ENCODE measurements around the gene NFKBIA. TPM values are rescaled to one million over a fixed set of nuclear protein-coding genes. Genes with fewer than 3 reads are reported as not detected.
"Not testable (repeated sequence)": the region's sequence is repeated elsewhere in the genome, so short reads cannot be mapped to it uniquely, and the experiment has no call there.

Gene NFKBIA
- total RNA-seq, 1 donor from 2014 or later, result 88.2 TPM

DNA sequence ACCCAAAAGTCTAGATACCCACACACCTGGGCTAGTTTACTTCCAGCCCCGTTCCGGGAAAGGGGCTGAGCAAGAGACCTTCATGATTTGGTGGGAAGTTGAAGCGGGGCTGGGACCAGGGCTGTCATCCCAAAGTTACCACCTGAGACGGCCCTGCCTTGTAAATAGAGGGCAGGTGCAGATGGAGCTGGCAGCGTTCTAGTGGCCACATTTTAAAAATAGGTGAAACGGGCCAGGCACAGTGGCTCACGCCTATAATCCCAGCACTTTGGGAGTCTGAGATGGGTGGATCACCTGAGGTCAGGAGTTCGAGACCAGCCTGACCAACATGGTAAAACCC, 43.4 kb downstream of the NFKBIA start:
- no peak overlapping the region for H3K9ac ChIP-seq (ENCODE audit: low read depth in 1 of 3, low read length in 3 of 3)
- H3K4me1 ChIP-seq (ENCODE audit: control insufficient read depth in 3 of 3, insufficient read depth in 3 of 3, low read length in 3 of 3), result peaks cover 4 to 18% (median 15%) of the 10 kb centered on the region in 3 donors
- H3K36me3 ChIP-seq (ENCODE audit: control insufficient read depth in 3 of 3, insufficient read depth in 3 of 3, low read length in 3 of 3), result no peaks in the 10 kb centered on the region
- H3K27me3 ChIP-seq (ENCODE audit: control insufficient read depth in 3 of 3, insufficient read depth in 3 of 3, low read length in 3 of 3), result no peaks in the 10 kb centered on the region
- H3K4me3 ChIP-seq (ENCODE audit: low read length in 3 of 3), result no peak overlapping the region
- no peak overlapping the region for H3K27ac ChIP-seq (ENCODE audit: low read depth, low read length)
- no peaks in the 10 kb centered on the region for H3K9me3 ChIP-seq (ENCODE audit: control insufficient read depth in 3 of 3, low read length in 3 of 3)

DNA sequence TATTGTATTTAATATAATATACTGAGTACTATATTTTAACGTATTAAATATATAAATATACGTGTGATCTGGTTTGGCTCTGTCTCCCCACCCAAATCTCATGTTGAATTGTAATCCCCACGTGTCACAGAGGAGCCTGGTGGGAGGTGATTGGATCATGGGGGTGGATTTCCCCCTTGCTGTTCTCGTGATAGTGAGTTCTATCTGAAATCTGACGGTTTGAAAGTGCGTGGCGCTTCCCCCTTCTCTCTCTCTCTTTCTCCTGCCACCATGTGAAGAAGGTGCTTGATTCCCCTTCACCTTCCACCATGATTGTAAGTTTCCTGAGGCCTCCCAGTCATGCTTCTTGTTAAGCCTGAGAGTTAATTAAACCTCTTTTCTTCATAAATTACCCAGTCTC, 44.9 kb downstream of the NFKBIA start:
- H3K36me3 ChIP-seq (ENCODE audit: control insufficient read depth in 3 of 3, insufficient read depth in 3 of 3, low read length in 3 of 3); H3K4me3 ChIP-seq (ENCODE audit: low read length in 3 of 3); H3K9me3 ChIP-seq (ENCODE audit: control insufficient read depth in 3 of 3, low read length in 3 of 3); H3K27me3 ChIP-seq (ENCODE audit: control insufficient read depth in 3 of 3, insufficient read depth in 3 of 3, low read length in 3 of 3); H3K4me1 ChIP-seq (ENCODE audit: control insufficient read depth in 3 of 3, insufficient read depth in 3 of 3, low read length in 3 of 3); H3K27ac ChIP-seq (ENCODE audit: low read depth, low read length); H3K9ac ChIP-seq (ENCODE audit: low read depth in 1 of 3, low read length in 3 of 3): not testable (repeated sequence)

DNA sequence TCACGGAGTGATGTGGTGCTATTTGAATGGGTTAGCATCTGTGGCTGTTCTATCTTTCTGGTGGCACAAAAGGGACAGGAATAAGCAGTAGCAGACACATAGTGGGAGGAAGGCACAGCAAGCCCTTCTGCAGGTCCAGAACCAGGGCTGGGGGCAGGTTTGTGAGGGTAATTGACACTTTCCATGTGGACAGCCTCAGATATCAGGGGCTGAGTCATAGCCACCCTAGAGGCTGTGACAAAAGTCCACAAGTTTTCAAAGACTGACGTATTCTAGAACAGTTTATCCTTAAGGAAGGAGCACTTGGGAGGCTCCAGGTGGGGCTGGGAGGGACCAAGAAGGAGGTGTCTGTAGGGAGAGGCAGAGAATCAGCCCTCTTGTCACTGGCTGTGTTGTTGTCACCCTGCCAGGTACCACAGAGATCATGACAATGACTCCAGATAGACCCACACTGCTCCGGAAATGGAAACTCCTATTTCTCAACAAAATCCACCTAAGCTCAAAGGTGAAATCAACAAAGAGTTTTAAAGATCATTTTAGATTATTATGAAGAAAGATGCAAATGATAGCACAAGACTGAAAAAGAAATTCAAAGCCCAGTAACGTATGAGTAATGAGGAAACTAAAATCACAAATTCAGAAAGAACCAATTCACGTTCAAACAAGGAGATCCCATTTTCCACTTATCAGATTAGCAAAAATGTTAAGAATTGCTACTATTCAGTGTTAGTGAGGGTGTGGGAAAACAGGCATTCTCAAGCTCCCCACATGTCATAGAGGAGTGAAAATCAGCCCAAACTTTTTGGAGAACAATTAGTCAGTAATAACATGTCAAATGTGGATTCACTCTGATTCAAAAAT, 48.3 kb downstream of the NFKBIA start:
- H3K36me3 ChIP-seq (ENCODE audit: control insufficient read depth in 3 of 3, insufficient read depth in 3 of 3, low read length in 3 of 3), result no peaks in the 10 kb centered on the region
- no peaks in the 10 kb centered on the region for H3K27me3 ChIP-seq (ENCODE audit: control insufficient read depth in 3 of 3, insufficient read depth in 3 of 3, low read length in 3 of 3)
- H3K9me3 ChIP-seq (ENCODE audit: control insufficient read depth in 3 of 3, low read length in 3 of 3), result no peaks in the 10 kb centered on the region
- no peak overlapping the region for H3K4me3 ChIP-seq (ENCODE audit: low read length in 3 of 3)
- H3K9ac ChIP-seq (ENCODE audit: low read depth in 1 of 3, low read length in 3 of 3), result no peak overlapping the region
- peaks cover 2 to 13% (median 5%) of the 10 kb centered on the region in 3 donors for H3K4me1 ChIP-seq (ENCODE audit: control insufficient read depth in 3 of 3, insufficient read depth in 3 of 3, low read length in 3 of 3)
- no peak overlapping the region for H3K27ac ChIP-seq (ENCODE audit: low read depth, low read length)

DNA sequence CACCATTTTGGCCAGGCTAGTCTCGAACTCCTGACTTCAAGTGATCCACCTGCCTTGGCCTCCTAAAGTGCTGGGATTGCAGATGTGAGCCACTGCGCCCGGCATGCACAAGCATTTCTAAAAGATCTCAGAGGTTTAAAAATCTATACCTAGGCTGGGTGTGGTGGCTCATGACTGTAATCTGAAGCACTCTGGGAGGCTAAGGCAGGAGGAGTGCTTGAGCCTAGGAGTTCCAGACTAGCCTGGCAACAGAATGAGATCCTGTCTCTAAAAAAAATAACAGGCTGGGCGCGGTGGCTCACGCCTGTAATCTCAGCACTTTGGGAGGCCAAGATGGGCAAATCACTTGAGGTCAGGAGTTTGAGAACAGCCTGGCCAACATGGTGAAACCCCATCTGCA, 49.3 kb downstream of the NFKBIA start:
- not testable (repeated sequence) for H3K9ac ChIP-seq (ENCODE audit: low read depth in 1 of 3, low read length in 3 of 3); H3K4me3 ChIP-seq (ENCODE audit: low read length in 3 of 3); H3K27ac ChIP-seq (ENCODE audit: low read depth, low read length); H3K27me3 ChIP-seq (ENCODE audit: control insufficient read depth in 3 of 3, insufficient read depth in 3 of 3, low read length in 3 of 3); H3K36me3 ChIP-seq (ENCODE audit: control insufficient read depth in 3 of 3, insufficient read depth in 3 of 3, low read length in 3 of 3); H3K9me3 ChIP-seq (ENCODE audit: control insufficient read depth in 3 of 3, low read length in 3 of 3)
- peaks cover 2 to 13% (median 5%) of the 10 kb centered on the region in 3 donors for H3K4me1 ChIP-seq (ENCODE audit: control insufficient read depth in 3 of 3, insufficient read depth in 3 of 3, low read length in 3 of 3)

DNA sequence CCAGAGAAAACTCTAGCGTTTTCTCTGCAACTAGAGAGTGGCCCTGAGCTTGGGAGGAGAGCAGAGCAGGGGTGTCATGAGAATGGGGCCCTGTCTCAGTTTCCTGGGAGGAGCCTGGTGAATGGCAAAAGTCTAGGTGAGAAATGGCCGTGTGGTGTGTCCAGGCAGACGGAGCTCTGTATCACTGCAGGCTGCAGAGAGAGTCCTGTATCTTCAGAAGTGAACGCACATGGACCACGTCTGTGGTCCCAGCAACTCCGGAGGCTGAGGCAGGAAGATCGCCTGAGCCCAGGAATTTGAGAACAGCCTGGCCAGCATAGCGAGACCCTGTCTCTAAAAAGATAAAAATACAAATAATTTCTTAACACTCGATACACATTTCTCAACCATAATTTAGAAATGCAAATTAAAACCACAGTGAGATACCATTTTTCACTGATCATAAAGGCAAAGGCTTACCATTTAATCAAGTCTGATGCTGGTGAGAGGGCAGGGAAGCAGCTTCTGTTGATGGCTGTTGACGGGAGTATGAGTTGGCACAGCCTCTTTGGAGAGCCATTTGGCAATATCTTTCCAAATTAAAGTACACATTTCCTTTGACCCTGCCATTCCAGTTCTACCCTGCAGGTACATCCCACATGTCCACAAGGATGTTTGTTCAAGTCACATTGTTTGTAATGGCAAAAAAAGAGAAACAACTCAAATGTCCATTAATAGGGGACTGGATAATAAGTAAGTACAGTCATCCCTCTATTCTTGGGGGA, 51.0 kb downstream of the NFKBIA start:
- Histone ChIP-seq H3K36me3 (ENCODE audit: control insufficient read depth in 3 of 3, insufficient read depth in 3 of 3, low read length in 3 of 3) (no peaks in the 10 kb centered on the region), H3K4me1 (ENCODE audit: control insufficient read depth in 3 of 3, insufficient read depth in 3 of 3, low read length in 3 of 3) (peaks cover 2 to 13% (median 5%) of the 10 kb centered on the region in 3 donors), H3K27me3 (ENCODE audit: control insufficient read depth in 3 of 3, insufficient read depth in 3 of 3, low read length in 3 of 3) (no peaks in the 10 kb centered on the region), H3K9ac (ENCODE audit: low read depth in 1 of 3, low read length in 3 of 3) (no peak overlapping the region), H3K4me3 (ENCODE audit: low read length in 3 of 3) (no peak overlapping the region), H3K9me3 (ENCODE audit: control insufficient read depth in 3 of 3, low read length in 3 of 3) (no peaks in the 10 kb centered on the region), H3K27ac (ENCODE audit: low read depth, low read length) (no peak overlapping the region)

DNA sequence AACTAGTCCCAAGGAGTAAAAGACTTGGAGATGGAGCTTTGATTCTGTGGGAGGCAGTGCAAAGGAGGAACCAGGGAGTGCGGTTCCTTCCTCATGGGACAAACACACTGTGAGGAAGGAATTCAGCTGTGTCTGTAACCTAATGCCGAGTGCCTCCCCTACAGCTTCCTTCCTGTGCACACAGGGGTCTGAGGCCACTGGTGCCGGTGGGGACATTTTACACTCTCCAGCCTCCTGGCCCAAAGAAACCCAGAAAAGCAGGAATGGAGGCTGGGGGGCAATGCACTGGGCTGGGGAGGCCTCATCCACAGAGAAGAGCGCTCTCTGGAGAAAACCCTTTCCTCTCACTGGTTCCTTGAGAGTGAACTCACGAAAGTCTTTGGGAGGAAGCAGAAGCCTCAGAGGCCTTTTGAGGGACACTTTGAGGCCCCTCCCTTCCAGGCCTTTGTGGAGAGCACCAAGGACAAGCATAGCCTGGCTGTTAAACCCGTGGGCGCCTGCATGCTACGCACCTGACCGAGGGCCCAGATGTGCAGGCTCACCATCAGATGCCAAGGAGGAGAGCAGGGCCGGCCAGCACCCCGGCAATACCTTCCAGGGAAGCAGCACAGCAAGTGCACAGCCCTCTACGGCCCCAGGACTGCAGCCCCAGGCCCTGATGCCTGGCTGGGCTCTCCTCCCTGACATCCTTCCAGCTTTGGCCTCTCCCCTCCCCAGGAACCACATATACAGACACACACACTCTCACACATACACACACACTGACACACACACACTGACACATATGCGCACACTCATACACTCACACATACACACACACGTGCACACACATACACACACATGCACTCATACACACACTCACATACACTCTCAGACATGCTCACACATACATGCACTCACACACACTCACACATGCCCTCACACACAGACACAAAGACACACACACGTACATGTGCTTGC, 52.0 kb downstream of the NFKBIA start:
- Histone ChIP-seq H3K27me3 (ENCODE audit: control insufficient read depth in 3 of 3, insufficient read depth in 3 of 3, low read length in 3 of 3) (no peaks in the 10 kb centered on the region), H3K9me3 (ENCODE audit: control insufficient read depth in 3 of 3, low read length in 3 of 3) (no peaks in the 10 kb centered on the region), H3K36me3 (ENCODE audit: control insufficient read depth in 3 of 3, insufficient read depth in 3 of 3, low read length in 3 of 3) (no peaks in the 10 kb centered on the region), H3K4me3 (ENCODE audit: low read length in 3 of 3) (no peak overlapping the region), H3K9ac (ENCODE audit: low read depth in 1 of 3, low read length in 3 of 3) (no peak overlapping the region), H3K4me1 (ENCODE audit: control insufficient read depth in 3 of 3, insufficient read depth in 3 of 3, low read length in 3 of 3) (peaks cover 2 to 13% (median 5%) of the 10 kb centered on the region in 3 donors), H3K27ac (ENCODE audit: low read depth, low read length) (no peak overlapping the region)

DNA sequence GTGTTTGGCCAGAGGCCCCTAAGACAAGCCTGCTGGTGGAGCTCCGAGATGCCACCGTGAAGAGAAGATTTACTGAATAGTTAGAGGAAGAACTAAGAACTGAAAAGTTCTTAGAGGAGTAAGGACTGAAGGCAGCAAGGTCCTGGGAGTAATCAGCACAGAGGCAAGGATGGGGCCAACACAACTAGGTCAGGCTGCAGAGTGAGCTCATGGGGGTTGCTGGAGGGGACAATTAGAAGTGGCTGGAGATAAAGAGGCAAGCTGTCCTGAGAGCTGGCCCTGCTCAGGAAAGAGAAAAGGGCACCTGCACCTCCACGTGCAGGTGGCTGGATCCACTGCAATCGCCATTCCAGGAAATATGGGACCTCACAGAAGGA, 52.7 kb downstream of the NFKBIA start:
- H3K36me3 ChIP-seq (ENCODE audit: control insufficient read depth in 3 of 3, insufficient read depth in 3 of 3, low read length in 3 of 3), result no peaks in the 10 kb centered on the region
- no peak overlapping the region for H3K9ac ChIP-seq (ENCODE audit: low read depth in 1 of 3, low read length in 3 of 3)
- H3K27ac ChIP-seq (ENCODE audit: low read depth, low read length), result no peak overlapping the region

More for the DNA sequence above, 52.7 kb downstream of the NFKBIA start:
- no peak overlapping the region for H3K4me3 ChIP-seq (ENCODE audit: low read length in 3 of 3)
- H3K9me3 ChIP-seq (ENCODE audit: control insufficient read depth in 3 of 3, low read length in 3 of 3), result no peaks in the 10 kb centered on the region
- H3K4me1 ChIP-seq (ENCODE audit: control insufficient read depth in 3 of 3, insufficient read depth in 3 of 3, low read length in 3 of 3), result peaks cover 2 to 13% (median 5%) of the 10 kb centered on the region in 3 donors
- no peaks in the 10 kb centered on the region for H3K27me3 ChIP-seq (ENCODE audit: control insufficient read depth in 3 of 3, insufficient read depth in 3 of 3, low read length in 3 of 3)

Other genes starting within 250 kb of the NFKBIA start
- 230 TPM for gene PSMA6, start 112.4 kb downstream of the NFKBIA start, total RNA-seq
- gene INSM2, start 129.4 kb upstream of the NFKBIA start, total RNA-seq, result not detected